IMR-90 (cell line): ENCODE results near the gene SASS6. TPM values are rescaled to one million over a fixed set of nuclear protein-coding genes. Genes with fewer than 3 reads are reported as not detected.
A peak's percentile ranks its signal among the peaks of the same experiment; 100 is the strongest.

Source experiments
- ATAC-seq: fragments of 200-7000 bp; cut with Tn5 transposase; 2 replicates; pipeline ENCODE4 v1.9.1; 2020; ENCODE audit warnings: low read depth, mild to moderate bottlenecking, moderate library complexity
- BruUV-seq: library from RNA; stranded (reverse); fragments of 400-500 nt; replicated peaks from 2 replicates; lab custom pipeline; 2021; lab: Mats Ljungman, UMichigan
- CTCF ChIA-PET: fragments of 300-600 bp; formaldehyde crosslinking; extraction: SDS; loops from one replicate; lab custom pipeline; 2021; ENCODE audit warnings: antibody characterized with exemption; lab: Yijun Ruan, JAX
- POLR2A ChIA-PET: fragments of 300-600 bp; sonication (Branson Sonifier 250); formaldehyde crosslinking; loops from one replicate; lab custom pipeline; 2022; ENCODE audit warnings: antibody characterized with exemption; ENCODE audit not compliant: unreplicated experiment; lab: Charles Lee
- DNase-seq: peaks from one replicate; pipeline ENCODE4 v3.0.0; 2013
- H2AFZ ChIP-seq: replicated peaks from 2 replicates; pipeline ENCODE3; 2013; ENCODE audit warnings: low read length, mild to moderate bottlenecking; ENCODE audit not compliant: poor library complexity
- H2AK5ac ChIP-seq: 2 replicates; pipeline ENCODE4 v1.6.1; 2013; ENCODE audit warnings: low read depth, low read length, inconsistent platforms
- H2AK9ac ChIP-seq: replicated peaks from 2 replicates; pipeline ENCODE3; 2013; ENCODE audit warnings: mild to moderate bottlenecking, low read depth, low read length, moderate library complexity; ENCODE audit not compliant: poor library complexity
- H2BK120ac ChIP-seq: 2 replicates; pipeline ENCODE4 v1.6.1; 2013; ENCODE audit warnings: low read depth, low read length, inconsistent platforms
- H2BK15ac ChIP-seq: 3 replicates; pipeline ENCODE4 v1.6.1; 2013; ENCODE audit warnings: low read depth, low read length, inconsistent platforms
- H2BK20ac ChIP-seq: 2 replicates; pipeline ENCODE4 v1.6.1; 2013; ENCODE audit warnings: low read depth, mild to moderate bottlenecking, inconsistent platforms, low read length, moderate library complexity
- H2BK5ac ChIP-seq: 2 replicates; pipeline ENCODE4 v1.6.1; 2013; ENCODE audit warnings: mild to moderate bottlenecking, low read depth, low read length, inconsistent platforms; ENCODE audit not compliant: poor library complexity, severe bottlenecking
- H3K14ac ChIP-seq: replicated peaks from 2 replicates; pipeline ENCODE4 v1.6.1; 2013; ENCODE audit warnings: low read depth, low read length, inconsistent platforms
- H3K18ac ChIP-seq: 2 replicates; pipeline ENCODE4 v1.6.1; 2013; ENCODE audit warnings: low read depth, low read length, control low read depth
- H3K23ac ChIP-seq: 2 replicates; pipeline ENCODE4 v1.6.1; 2013; ENCODE audit warnings: low read depth, low read length, inconsistent platforms
- H3K27ac ChIP-seq: 2 replicates; pipeline ENCODE4 v1.5.1; 2013; ENCODE audit warnings: mild to moderate bottlenecking, control low read depth, low read length; ENCODE audit not compliant: insufficient read depth
- H3K27me3 ChIP-seq: 2 replicates; pipeline ENCODE4 v1.6.1; 2013; ENCODE audit warnings: low read length; ENCODE audit not compliant: control insufficient read depth, insufficient read depth
- H3K36me3 ChIP-seq: 2 replicates; pipeline ENCODE4 v1.6.1; 2013; ENCODE audit warnings: low read length, mixed read lengths; ENCODE audit not compliant: control insufficient read depth, insufficient read depth
- H3K4ac ChIP-seq: 2 replicates; pipeline ENCODE4 v1.6.1; 2013; ENCODE audit warnings: low read depth, low read length, inconsistent platforms
- H3K4me1 ChIP-seq: 2 replicates; pipeline ENCODE4 v1.6.1; 2013; ENCODE audit warnings: low read length, mixed read lengths; ENCODE audit not compliant: control insufficient read depth, insufficient read depth
- H3K4me2 ChIP-seq: 2 replicates; pipeline ENCODE4 v1.6.1; 2013; ENCODE audit warnings: low read depth, mild to moderate bottlenecking, control low read depth, low read length, moderate library complexity
- H3K4me3 ChIP-seq: 2 replicates; pipeline ENCODE4 v1.5.1; 2013; ENCODE audit warnings: low read depth, mild to moderate bottlenecking, control low read depth, low read length, moderate library complexity; ENCODE audit not compliant: insufficient read depth
- H3K56ac ChIP-seq: 2 replicates; pipeline ENCODE4 v1.6.1; 2013; ENCODE audit warnings: low read length, inconsistent platforms; ENCODE audit not compliant: insufficient read depth; ENCODE audit errors: extremely low read depth
- H3K79me1 ChIP-seq, 2 experiments: 2 replicates each; pipeline ENCODE4 v1.6.1; 2013; ENCODE audit warnings: low read length in 2 of 2, inconsistent platforms in 1 of 2, low read depth in 1 of 2
- H3K9ac ChIP-seq: 2 replicates; pipeline ENCODE4 v1.6.1; 2013; ENCODE audit warnings: low read depth, low read length, control low read depth
- H3K9me1 ChIP-seq: 2 replicates; pipeline ENCODE4 v1.6.1; 2013; ENCODE audit warnings: low read length, inconsistent platforms; ENCODE audit not compliant: insufficient read depth
- H3K9me3 ChIP-seq: 2 replicates; pipeline ENCODE4 v1.6.1; 2013; ENCODE audit warnings: low read length; ENCODE audit not compliant: control insufficient read depth, insufficient read depth
- H4K20me1 ChIP-seq: 2 replicates; pipeline ENCODE4 v1.6.1; 2013; ENCODE audit warnings: low read length, inconsistent platforms; ENCODE audit not compliant: insufficient read depth
- H4K5ac ChIP-seq: 2 replicates; pipeline ENCODE4 v1.6.1; 2013; ENCODE audit warnings: mild to moderate bottlenecking, low read depth, low read length, control low read depth
- H4K8ac ChIP-seq, 2 experiments: 2 replicates each; pipeline ENCODE4 v1.6.1; 2013; ENCODE audit warnings: low read depth in 2 of 2, low read length in 2 of 2, control low read depth in 1 of 2, inconsistent platforms in 1 of 2
- H4K91ac ChIP-seq: 2 replicates; pipeline ENCODE4 v1.6.1; 2013; ENCODE audit warnings: low read depth, low read length, inconsistent platforms; ENCODE audit not compliant: insufficient read depth
- MXI1 ChIP-seq: IDR thresholded peaks from 2 replicates; pipeline ENCODE4 v1.6.1; 2012; ENCODE audit warnings: low read depth, mild to moderate bottlenecking, low read length, moderate library complexity, borderline replicate concordance
- RFX5 ChIP-seq: IDR thresholded peaks from 2 replicates; pipeline ENCODE4 v1.8.0; 2012; ENCODE audit warnings: low read depth, mild to moderate bottlenecking, low read length, moderate library complexity
- USF2 ChIP-seq: fragments of 150-350 bp; IDR thresholded peaks from 2 replicates; pipeline ENCODE4 v1.6.1; 2017; ENCODE audit warnings: mild to moderate bottlenecking, antibody characterized with exemption, low read length, low read depth
- WGBS, 2 experiments: methylation state at CpG; one replicate each; pipeline versions ENCODE4 v1.1.5 to v1.1.7; 2013; ENCODE audit warnings: missing lambda C conversion rate in 2 of 2; ENCODE audit not compliant: insufficient read length in 1 of 2; ENCODE audit errors: extremely low coverage in 2 of 2; 5-methylcytosine and 5-hydroxymethylcytosine counted together
- dilution Hi-C: fragments of 300-500 bp; cut with HindIII; formaldehyde crosslinking; loops from one replicate; pipeline ENCODE4 v1.14.3; 2018; ENCODE audit warnings: low sequenced_read_pairs; ENCODE audit not compliant: unreplicated experiment
- in situ Hi-C: fragments of 300-500 bp; cut with MboI; formaldehyde crosslinking; loops from 3 replicates; pipeline ENCODE4 v1.14.3; 2019; ENCODE audit warnings: low sequenced_read_pairs, inconsistent platforms, mixed read lengths
- intact Hi-C: fragments of 100-400 bp; cut with micrococcal nuclease; formaldehyde crosslinking; loops from 2 replicates; pipeline ENCODE4 v1.10.0; 2022
- polyA plus RNA-seq, 3 experiments: library from polyadenylated mRNA; depleted of rRNA; stranded (reverse); fragments of >200 nt; gene quantifications; 2 replicates each; pipeline ENCODE4 v1.2.3, GENCODE V29; 2012; ENCODE audit warnings: low replicate concordance in 1 of 3
- total RNA-seq: library from RNA; depleted of rRNA; stranded (reverse); fragments of >200 nt; gene quantifications from 2 replicates; pipeline ENCODE4 v1.2.3, GENCODE V29; 2012

Gene SASS6
- total and polyA plus RNA-seq, 2 of the 4 experiments (the other 2 are of a cell fraction) = 1.1 to 2.7 TPM

- DNase-seq = peak; percentile 72
Measured at GRCh38 chr1:100038660-100039287, 94.0 kb downstream of the SASS6 start.

More at GRCh38 chr1:100038660-100039287, 94.0 kb downstream of the SASS6 start:
- Histone ChIP-seq H2AK9ac (peak overlapping the region; percentile 93), H3K36me3 (no peaks in the 10 kb centered on the region), H3K18ac (peak overlapping the region; percentile 25; the same call in 1 of the 2 replicates), H2BK120ac (no peak overlapping the region; the same call in 1 of the 2 replicates), H2BK20ac (no peak overlapping the region), H4K91ac (peak overlapping the region; percentile 35), H3K4ac (peak overlapping the region; percentile 42), H3K56ac (peak overlapping the region; percentile 90), H3K9me3 (no peaks in the 10 kb centered on the region), H3K79me1 (peaks cover 3 to 35% of the 10 kb centered on the region in 2 experiments; a peak in 2 of 4 replicates), H3K9me1 (peaks cover 2% of the 10 kb centered on the region; the same call in 1 of the 2 replicates), H3K4me3 (peak overlapping the region; percentile 99), H3K27me3 (no peaks in the 10 kb centered on the region), H3K9ac (peak overlapping the region; percentile 96), H2BK15ac (no peak overlapping the region), H3K14ac (peak overlapping the region; percentile 79), H2AFZ (peak overlapping the region; percentile 98), H3K23ac (peak overlapping the region; percentile 98), H4K5ac (peak overlapping the region; percentile 9), H2BK5ac (peak overlapping the region; percentile 90), H4K20me1 (peaks cover 30% of the 10 kb centered on the region), H3K27ac (peak overlapping the region; percentile 99), H3K4me1 (no peaks in the 10 kb centered on the region), H4K8ac (peak overlapping the region; percentile 10 to 69; a peak in 3 of 4 replicates), H2AK5ac (0 out of 2 replicates have a peak overlapping the region, but pooled peaks have one; percentile 57), H3K4me2 (peak overlapping the region; percentile 88)
- ATAC-seq = peak; percentile 50
- WGBS, 2 experiments = 0% methylated on average over 18 of the region's 37 CpGs; no CpG with 5 or more reads in 1 of the 2 experiments
- dilution Hi-C loops = no loop called here
- TF ChIP-seq MXI1 (peak; percentile 42; the same call in 1 of the 2 replicates), RFX5 (no peak), USF2 (no peak)
- no TSS peak for BruUV-seq
- in situ Hi-C loops = no loop called here
- intact Hi-C loops = loop anchor here (1.0 to 2.0 kb wide), 3 partner anchors 95 to 420 kb away; partner anchors contain the start of gene TRMT13
- ChIA-PET CTCF (interaction anchor here (1.0 kb wide), 1 partner anchor 420 kb away, joined by 3 read pairs; no protein-coding TSS in a partner anchor), POLR2A (no interaction called here)
